Measurements from ENCODE around the gene CDHR5. TPM values are rescaled to one million over a fixed set of nuclear protein-coding genes. Genes with fewer than 3 reads are reported as not detected.

CDHR5 gene
- total RNA-seq, 6 experiments from 2014 or later, result not detected

- no peaks in the 10 kb centered on the region for H3K9me3 Mint-ChIP-seq
- peak; percentile 56 for TF ChIP-seq CTCF (IDR thresholded peaks at IDR 0.05)
- peaks cover 6% of the 10 kb centered on the region for H3K27me3 Mint-ChIP-seq (ENCODE audit: insufficient read depth)
- H3K4me3 Mint-ChIP-seq, result no peak overlapping the region
- DNase-seq, result no peak
- H3K36me3 Mint-ChIP-seq (ENCODE audit: low read depth), result peaks cover 10% of the 10 kb centered on the region; the same call in 1 of the 2 replicates
- peak overlapping the region; percentile 24; the same call in 1 of the 2 replicates for H3K27ac Mint-ChIP-seq
- no peaks in the 10 kb centered on the region for H3K4me1 Mint-ChIP-seq (ENCODE audit: low read depth)
Measured at GRCh38 chr11:612201-612960, 12.4 kb downstream of the CDHR5 start.

DNA sequence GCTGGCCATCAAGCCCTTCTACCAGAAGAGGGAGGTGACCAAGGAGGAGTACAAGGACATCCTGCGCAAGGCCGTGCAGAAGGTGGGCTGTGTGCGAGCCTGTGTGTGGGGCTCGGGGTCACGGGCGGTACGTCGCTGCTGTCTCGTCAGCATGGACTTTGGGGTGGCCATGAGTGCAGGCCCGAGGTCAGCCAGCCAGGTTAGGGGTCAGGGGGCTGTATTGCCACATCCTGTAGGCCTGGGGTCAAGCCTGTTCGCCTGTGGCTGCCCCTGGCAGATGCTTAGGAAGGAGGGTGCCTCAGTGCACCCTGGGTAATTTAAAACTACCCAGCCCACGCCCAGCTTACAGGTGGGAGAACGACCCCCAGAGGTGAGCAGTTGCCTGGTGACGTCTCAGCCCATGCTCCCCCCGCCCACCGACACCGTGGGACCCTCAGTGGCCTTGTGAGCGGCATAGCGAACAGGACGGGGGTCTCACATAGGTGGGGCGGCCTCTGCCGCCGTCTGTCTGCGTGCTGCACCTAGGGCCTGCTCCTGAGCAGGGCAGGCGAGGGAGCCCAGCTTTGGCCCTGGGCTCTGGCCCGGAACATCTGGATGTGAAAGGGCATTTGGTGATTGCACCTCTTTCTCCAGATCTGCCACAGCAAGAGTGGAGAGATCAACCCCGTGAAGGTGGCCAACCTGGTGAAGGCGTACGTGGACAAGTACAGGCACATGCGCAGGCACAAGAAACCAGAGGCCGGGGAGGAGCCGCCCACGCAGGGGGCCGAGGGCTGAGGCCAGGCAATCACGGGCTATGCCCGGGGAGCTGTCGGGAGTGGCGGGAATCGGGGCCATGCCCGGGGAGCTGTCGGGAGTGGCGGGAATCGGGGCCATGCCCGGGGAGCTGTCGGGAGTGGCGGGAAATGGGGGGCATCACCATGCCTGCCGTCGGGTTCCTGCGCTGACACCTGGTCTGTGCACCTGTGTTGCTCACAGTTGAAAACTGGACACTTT is 13.5 kb downstream of the CDHR5 start:
- Mint-ChIP-seq H3K27me3 (ENCODE audit: insufficient read depth) (peaks cover 4% of the 10 kb centered on the region), H3K36me3 (ENCODE audit: low read depth) (peaks cover 15% of the 10 kb centered on the region; the same call in 1 of the 2 replicates), H3K4me1 (ENCODE audit: low read depth) (no peaks in the 10 kb centered on the region), H3K4me3 (no peak overlapping the region), H3K27ac (peak overlapping the region; percentile 33; the same call in 1 of the 2 replicates), H3K9me3 (no peaks in the 10 kb centered on the region)
- no peak for DNase-seq
- no peak for TF ChIP-seq CTCF (IDR thresholded peaks at IDR 0.05)

- no peak for TF ChIP-seq CTCF (IDR thresholded peaks at IDR 0.05)
- H3K36me3 Mint-ChIP-seq (ENCODE audit: low read depth), result peaks cover 15% of the 10 kb centered on the region; the same call in 1 of the 2 replicates
- no peaks in the 10 kb centered on the region for H3K9me3 Mint-ChIP-seq
- H3K27me3 Mint-ChIP-seq (ENCODE audit: insufficient read depth), result no peaks in the 10 kb centered on the region; the same call in none of the 2 replicates
- H3K27ac Mint-ChIP-seq, result no peak overlapping the region
- no peak for DNase-seq
- H3K4me1 Mint-ChIP-seq (ENCODE audit: low read depth), result no peaks in the 10 kb centered on the region
- no peak overlapping the region for H3K4me3 Mint-ChIP-seq
Measured at GRCh38 chr11:610146-610801, 14.5 kb downstream of the CDHR5 start.

DNA sequence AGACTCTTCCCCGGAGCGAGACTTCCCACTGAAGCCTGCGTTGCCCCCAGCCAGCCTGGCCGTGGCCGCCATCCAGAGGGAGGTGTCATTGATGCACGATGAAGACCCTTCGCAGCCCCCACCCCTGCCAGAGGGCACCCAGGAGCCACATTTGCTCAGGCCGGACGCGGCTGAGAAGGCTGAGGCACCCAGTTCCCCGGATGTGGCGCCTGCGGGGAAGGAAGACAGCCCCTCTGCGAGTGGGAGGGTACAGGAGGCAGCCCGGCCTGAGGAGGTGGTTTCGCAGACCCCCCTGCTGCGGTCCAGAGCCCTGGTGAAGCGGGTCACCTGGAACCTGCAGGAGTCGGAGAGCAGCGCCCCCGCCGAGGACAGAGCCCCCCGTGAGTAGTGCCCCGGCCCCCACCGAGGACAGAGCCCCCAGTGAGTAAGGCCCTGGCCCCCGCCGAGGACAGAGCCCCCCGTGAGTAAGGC is 15.4 kb downstream of the CDHR5 start:
- H3K9me3 Mint-ChIP-seq, result no peaks in the 10 kb centered on the region
- no peak overlapping the region for H3K27ac Mint-ChIP-seq
- no peak overlapping the region for H3K4me3 Mint-ChIP-seq
- no peaks in the 10 kb centered on the region for H3K4me1 Mint-ChIP-seq (ENCODE audit: low read depth)
- no peak for DNase-seq
- H3K27me3 Mint-ChIP-seq (ENCODE audit: insufficient read depth), result no peaks in the 10 kb centered on the region; the same call in none of the 2 replicates
- peaks cover 20% of the 10 kb centered on the region; the same call in 1 of the 2 replicates for H3K36me3 Mint-ChIP-seq (ENCODE audit: low read depth)
- TF ChIP-seq CTCF (IDR thresholded peaks at IDR 0.05), result no peak

- no peaks in the 10 kb centered on the region; the same call in none of the 2 replicates for H3K27me3 Mint-ChIP-seq (ENCODE audit: insufficient read depth)
Measured at GRCh38 chr11:608791-609251, 15.9 kb downstream of the CDHR5 start.

More at GRCh38 chr11:608791-609251, 15.9 kb downstream of the CDHR5 start:
- Mint-ChIP-seq H3K4me3 (no peak overlapping the region), H3K4me1 (ENCODE audit: low read depth) (no peaks in the 10 kb centered on the region), H3K27ac (no peak overlapping the region), H3K36me3 (ENCODE audit: low read depth) (peaks cover 20% of the 10 kb centered on the region; the same call in 1 of the 2 replicates), H3K9me3 (no peaks in the 10 kb centered on the region)
- no peak for DNase-seq
- TF ChIP-seq CTCF (IDR thresholded peaks at IDR 0.05), result no peak
